ENCODE data around the gene ERICH6B.

Gene ERICH6B

GRCh38 chr13:45540864-45541263 lies 74.7 kb downstream of the ERICH6B start:
- Histone ChIP-seq H3K9me3 (ENCODE audit: insufficient read depth, low read length) (no peaks in the 10 kb centered on the region), H3K27me3 (ENCODE audit: insufficient read depth, insufficient read length) (no peaks in the 10 kb centered on the region), H3K36me3 (ENCODE audit: insufficient read depth, insufficient read length, low read length) (peaks cover 4% of the 10 kb centered on the region), H3K4me1 (ENCODE audit: insufficient read depth, insufficient read length) (peaks cover 4% of the 10 kb centered on the region), H3K9ac (ENCODE audit: insufficient read length, low read depth) (no peak overlapping the region), H3K4me3 (ENCODE audit: insufficient read length, low read depth) (no peak overlapping the region)
- DNase-seq (ENCODE audit: low read depth, low spot score) = no peak
- no peak for TF ChIP-seq ZNF274 (IDR thresholded peaks at IDR 0.05; ENCODE audit: low read depth, low read length)

GRCh38 chr13:45540195-45540594 lies 75.3 kb downstream of the ERICH6B start:
- Histone ChIP-seq H3K9ac (ENCODE audit: insufficient read length, low read depth) (no peak overlapping the region), H3K4me3 (ENCODE audit: insufficient read length, low read depth) (no peak overlapping the region), H3K9me3 (ENCODE audit: insufficient read depth, low read length) (no peaks in the 10 kb centered on the region), H3K27me3 (ENCODE audit: insufficient read depth, insufficient read length) (no peaks in the 10 kb centered on the region), H3K36me3 (ENCODE audit: insufficient read depth, insufficient read length, low read length) (peaks cover 11% of the 10 kb centered on the region), H3K4me1 (ENCODE audit: insufficient read depth, insufficient read length) (peaks cover 4% of the 10 kb centered on the region)
- no peak for TF ChIP-seq ZNF274 (IDR thresholded peaks at IDR 0.05; ENCODE audit: low read depth, low read length)
- TF ChIP-seq YY1 (IDR thresholded peaks at IDR 0.05; ENCODE audit: insufficient read depth, insufficient read length) = no peak
- no peak for DNase-seq (ENCODE audit: low read depth, low spot score)

GRCh38 chr13:45538382-45538781 lies 77.2 kb downstream of the ERICH6B start:
- TF ChIP-seq ZNF274 (IDR thresholded peaks at IDR 0.05; ENCODE audit: low read depth, low read length) (no peak), YY1 (IDR thresholded peaks at IDR 0.05; ENCODE audit: insufficient read depth, insufficient read length) (no peak), SUZ12 (IDR thresholded peaks at IDR 0.05; ENCODE audit: extremely low read depth, insufficient read depth, insufficient read length) (no peak)
- Histone ChIP-seq H3K9ac (ENCODE audit: insufficient read length, low read depth) (no peak overlapping the region), H3K36me3 (ENCODE audit: insufficient read depth, insufficient read length, low read length) (peaks cover 21% of the 10 kb centered on the region), H3K9me3 (ENCODE audit: insufficient read depth, low read length) (no peaks in the 10 kb centered on the region), H3K27me3 (ENCODE audit: insufficient read depth, insufficient read length) (no peaks in the 10 kb centered on the region), H3K4me1 (ENCODE audit: insufficient read depth, insufficient read length) (peaks cover 4% of the 10 kb centered on the region), H3K4me3 (ENCODE audit: insufficient read length, low read depth) (no peak overlapping the region)
- DNase-seq (ENCODE audit: low read depth, low spot score) = no peak

GRCh38 chr13:45537516-45537915 lies 78.0 kb downstream of the ERICH6B start:
- TF ChIP-seq SUZ12 (IDR thresholded peaks at IDR 0.05; ENCODE audit: extremely low read depth, insufficient read depth, insufficient read length) (no peak), ZNF274 (IDR thresholded peaks at IDR 0.05; ENCODE audit: low read depth, low read length) (no peak), YY1 (IDR thresholded peaks at IDR 0.05; ENCODE audit: insufficient read depth, insufficient read length) (no peak)
- H3K4me1 ChIP-seq (ENCODE audit: insufficient read depth, insufficient read length) = peaks cover 1% of the 10 kb centered on the region
- no peaks in the 10 kb centered on the region for H3K27me3 ChIP-seq (ENCODE audit: insufficient read depth, insufficient read length)
- H3K9ac ChIP-seq (ENCODE audit: insufficient read length, low read depth) = no peak overlapping the region
- H3K36me3 ChIP-seq (ENCODE audit: insufficient read depth, insufficient read length, low read length) = peaks cover 27% of the 10 kb centered on the region
- no peaks in the 10 kb centered on the region for H3K9me3 ChIP-seq (ENCODE audit: insufficient read depth, low read length)
- no peak overlapping the region for H3K4me3 ChIP-seq (ENCODE audit: insufficient read length, low read depth)
- no peak for DNase-seq (ENCODE audit: low read depth, low spot score)

- no peaks in the 10 kb centered on the region for H3K4me1 ChIP-seq (ENCODE audit: insufficient read depth, insufficient read length)
- H3K36me3 ChIP-seq (ENCODE audit: insufficient read depth, insufficient read length, low read length) = peaks cover 31% of the 10 kb centered on the region
- H3K9me3 ChIP-seq (ENCODE audit: insufficient read depth, low read length) = no peaks in the 10 kb centered on the region
- DNase-seq (ENCODE audit: low read depth, low spot score) = no peak
- no peak overlapping the region for H3K4me3 ChIP-seq (ENCODE audit: insufficient read length, low read depth)
- H3K27me3 ChIP-seq (ENCODE audit: insufficient read depth, insufficient read length) = no peaks in the 10 kb centered on the region
- H3K9ac ChIP-seq (ENCODE audit: insufficient read length, low read depth) = no peak overlapping the region
- no peak for TF ChIP-seq YY1 (IDR thresholded peaks at IDR 0.05; ENCODE audit: insufficient read depth, insufficient read length)
Observed at GRCh38 chr13:45536224-45536623, 79.3 kb downstream of the ERICH6B start.

GRCh38 chr13:45534604-45535003 lies 80.9 kb downstream of the ERICH6B start:
- peaks cover 41% of the 10 kb centered on the region for H3K36me3 ChIP-seq (ENCODE audit: insufficient read depth, insufficient read length, low read length)
- no peaks in the 10 kb centered on the region for H3K27me3 ChIP-seq (ENCODE audit: insufficient read depth, insufficient read length)
- no peak for TF ChIP-seq SUZ12 (IDR thresholded peaks at IDR 0.05; ENCODE audit: extremely low read depth, insufficient read depth, insufficient read length)
- TF ChIP-seq ZNF274 (IDR thresholded peaks at IDR 0.05; ENCODE audit: low read depth, low read length) = no peak
- no peak for TF ChIP-seq YY1 (IDR thresholded peaks at IDR 0.05; ENCODE audit: insufficient read depth, insufficient read length)
- DNase-seq (ENCODE audit: low read depth, low spot score) = no peak
- no peak overlapping the region for H3K4me3 ChIP-seq (ENCODE audit: insufficient read length, low read depth)
- no peaks in the 10 kb centered on the region for H3K9me3 ChIP-seq (ENCODE audit: insufficient read depth, low read length)
- no peak overlapping the region for H3K9ac ChIP-seq (ENCODE audit: insufficient read length, low read depth)
- no peaks in the 10 kb centered on the region for H3K4me1 ChIP-seq (ENCODE audit: insufficient read depth, insufficient read length)

GRCh38 chr13:45529758-45530157 lies 85.8 kb downstream of the ERICH6B start:
- Histone ChIP-seq H3K9me3 (ENCODE audit: insufficient read depth, low read length) (no peaks in the 10 kb centered on the region), H3K4me3 (ENCODE audit: insufficient read length, low read depth) (no peak overlapping the region), H3K27me3 (ENCODE audit: insufficient read depth, insufficient read length) (no peaks in the 10 kb centered on the region), H3K4me1 (ENCODE audit: insufficient read depth, insufficient read length) (no peaks in the 10 kb centered on the region), H3K9ac (ENCODE audit: insufficient read length, low read depth) (no peak overlapping the region), H3K36me3 (ENCODE audit: insufficient read depth, insufficient read length, low read length) (peaks cover 31% of the 10 kb centered on the region)
- DNase-seq (ENCODE audit: low read depth, low spot score) = no peak
- TF ChIP-seq YY1 (IDR thresholded peaks at IDR 0.05; ENCODE audit: insufficient read depth, insufficient read length) = no peak
- TF ChIP-seq SUZ12 (IDR thresholded peaks at IDR 0.05; ENCODE audit: extremely low read depth, insufficient read depth, insufficient read length) = no peak
- no peak for TF ChIP-seq ZNF274 (IDR thresholded peaks at IDR 0.05; ENCODE audit: low read depth, low read length)
